ENCODE data around the gene TADA1. TPM values are rescaled to one million over a fixed set of nuclear protein-coding genes. Genes with fewer than 3 reads are reported as not detected.

The TADA1 gene, protein sequence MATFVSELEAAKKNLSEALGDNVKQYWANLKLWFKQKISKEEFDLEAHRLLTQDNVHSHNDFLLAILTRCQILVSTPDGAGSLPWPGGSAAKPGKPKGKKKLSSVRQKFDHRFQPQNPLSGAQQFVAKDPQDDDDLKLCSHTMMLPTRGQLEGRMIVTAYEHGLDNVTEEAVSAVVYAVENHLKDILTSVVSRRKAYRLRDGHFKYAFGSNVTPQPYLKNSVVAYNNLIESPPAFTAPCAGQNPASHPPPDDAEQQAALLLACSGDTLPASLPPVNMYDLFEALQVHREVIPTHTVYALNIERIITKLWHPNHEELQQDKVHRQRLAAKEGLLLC
- polyA plus RNA-seq = 10 to 100 TPM in 2 of 4 donors, 1 to 10 TPM in 2; 9.0 to 17.4 (median 11.3) TPM
- long read RNA-seq, donor 1 = 0 reads
- long read RNA-seq, donor 2, partial matches to known transcripts = 0 of 2 reads
- long read RNA-seq, donor 2, other reads (novel, unspliced or antisense) = 0 of 2 reads
- long read RNA-seq, donor 3, partial matches to known transcripts = 0 of 3 reads
- long read RNA-seq, donor 3, other reads (novel, unspliced or antisense) = 0 of 3 reads
- long read RNA-seq, donor 4 = 0 reads
- long read RNA-seq, donor 5, partial matches to known transcripts = 0 of 1 reads
- long read RNA-seq, donor 5, other reads (novel, unspliced or antisense) = 0 of 1 reads
- long read RNA-seq, donor 6, partial matches to known transcripts = 0 of 1 reads
- long read RNA-seq, donor 6, other reads (novel, unspliced or antisense) = 0 of 1 reads
- long read RNA-seq, donor 7 = 0 reads
- long read RNA-seq, donor 8 = 0 reads
- long read RNA-seq, donor 9 = 0 reads
- long read RNA-seq, donor 10, transcript TADA1-201 (8 exons, 2,159 nt) = major isoform, 7 of 7 reads
- long read RNA-seq, donor 10, partial matches to known transcripts = 0 of 7 reads
- long read RNA-seq, donor 10, other reads (novel, unspliced or antisense) = 0 of 7 reads

GRCh38 chr1:166875734-166876539, at the start of gene TADA1:
Gene TADA1 (minus strand): TSS chr1:166876264. CDS start chr1:166876233, 31 bp downstream.
- no peaks in the 10 kb centered on the region for H3K9me3 ChIP-seq (ENCODE audit: control insufficient read depth in 2 of 2, insufficient read depth in 1 of 2, low read depth in 1 of 2, low read length in 1 of 2)
- H3K36me3 ChIP-seq (ENCODE audit: control insufficient read depth in 3 of 3, insufficient read depth in 2 of 3, low read depth in 1 of 3, low read length in 3 of 3) = no peaks in the 10 kb centered on the region
- peak within 1 kb of the TSS; percentile 62 to 93 (median 76) for H3K4me3 ChIP-seq (ENCODE audit: low read depth in 1 of 3, low read length in 3 of 3)
- H3K27ac ChIP-seq (ENCODE audit: low read depth in 1 of 3, low read length in 2 of 3) = peak within 1 kb of the TSS; percentile 83 to 97 (median 95)
- FAIRE-seq (peak; percentile 26), DNase-seq (peak; percentile 99)
- no peaks in the 10 kb centered on the region for H3K27me3 ChIP-seq (ENCODE audit: control insufficient read depth in 3 of 3, insufficient read depth in 3 of 3, low read length in 3 of 3)
- peaks cover 2 to 6% (median 3%) of the 10 kb centered on the region in 3 donors for H3K4me1 ChIP-seq (ENCODE audit: control insufficient read depth in 3 of 3, insufficient read depth in 2 of 3, low read depth in 1 of 3, low read length in 2 of 3)
- 0 to 1% (median 1%) methylated on average over 59 to 84 of the region's 84 CpGs for WGBS, 3 donors

- H3K4me1 ChIP-seq (ENCODE audit: control insufficient read depth in 3 of 3, insufficient read depth in 2 of 3, low read depth in 1 of 3, low read length in 2 of 3) = no peaks in the 10 kb centered on the region
- 59 to 64% (median 61%) methylated on average over 3 of the region's 3 CpGs for WGBS, 3 donors
- no peak for FAIRE-seq
- no peak overlapping the region for H3K27ac ChIP-seq (ENCODE audit: low read depth in 1 of 3, low read length in 2 of 3)
- no peak overlapping the region for H3K4me3 ChIP-seq (ENCODE audit: low read depth in 1 of 3, low read length in 3 of 3)
- no peaks in the 10 kb centered on the region for H3K9me3 ChIP-seq (ENCODE audit: control insufficient read depth in 2 of 2, insufficient read depth in 1 of 2, low read depth in 1 of 2, low read length in 1 of 2)
- peaks cover 0 to 29% (median 16%) of the 10 kb centered on the region in 3 donors for H3K27me3 ChIP-seq (ENCODE audit: control insufficient read depth in 3 of 3, insufficient read depth in 3 of 3, low read length in 3 of 3)
- H3K36me3 ChIP-seq (ENCODE audit: control insufficient read depth in 3 of 3, insufficient read depth in 2 of 3, low read depth in 1 of 3, low read length in 3 of 3) = no peaks in the 10 kb centered on the region
- peak; percentile 13 to 56 for DNase-seq
These were observed 48.9 kb upstream of the TADA1 start for GRCh38 chr1:166924823-166925541.

DNA sequence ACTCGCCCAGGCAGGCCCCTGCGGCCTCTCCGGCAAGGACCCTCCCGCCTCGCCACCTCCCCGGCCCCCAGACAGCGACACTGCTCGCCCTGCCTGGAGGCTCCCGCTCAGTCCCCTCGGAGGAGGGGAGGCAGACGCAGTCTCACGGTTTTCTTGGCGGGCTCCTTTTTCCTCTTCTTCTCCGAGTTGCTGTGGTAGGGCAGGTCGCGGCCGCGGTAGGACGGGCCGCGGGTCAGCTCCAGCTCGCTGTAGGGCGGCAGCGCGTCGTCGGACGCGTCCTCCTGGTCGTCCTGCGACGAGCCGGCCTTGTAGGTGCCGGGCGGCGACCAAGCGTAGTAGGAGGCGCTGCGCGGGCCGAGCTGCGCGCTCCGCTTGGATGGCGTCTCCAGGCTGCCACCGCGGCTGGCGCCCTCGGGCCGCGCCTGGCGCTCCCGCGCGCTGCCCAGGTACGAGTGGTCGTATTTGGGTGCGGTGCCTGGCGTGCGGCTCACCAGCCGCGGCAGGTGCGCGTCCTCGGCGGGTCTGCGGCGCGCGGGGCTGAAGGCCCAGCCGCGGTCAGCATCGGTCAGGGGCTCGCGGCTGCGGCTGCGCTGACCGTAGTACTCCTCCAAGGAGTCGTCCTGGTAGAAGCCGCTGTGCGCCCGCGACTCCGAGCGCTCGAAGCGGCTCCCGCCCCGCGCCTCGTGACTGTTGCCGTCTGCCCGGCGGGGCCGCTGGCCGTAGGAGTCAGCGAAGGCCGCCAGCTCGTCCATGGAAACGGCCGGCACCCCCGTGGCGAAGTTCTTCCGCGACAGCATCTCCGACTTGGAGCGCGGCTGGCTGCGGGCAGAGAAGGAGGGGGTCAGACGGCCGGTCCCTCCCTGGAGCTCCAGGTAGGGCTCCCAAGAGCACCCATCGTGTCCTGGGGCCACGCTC, 44.8 kb upstream of the TADA1 start:
- H3K4me1 ChIP-seq (ENCODE audit: control insufficient read depth in 3 of 3, insufficient read depth in 2 of 3, low read depth in 1 of 3, low read length in 2 of 3) = no peaks in the 10 kb centered on the region
- DNase-seq = peak; percentile 16 to 44
- no peak overlapping the region for H3K27ac ChIP-seq (ENCODE audit: low read depth in 1 of 3, low read length in 2 of 3)
- no peak for FAIRE-seq
- H3K4me3 ChIP-seq (ENCODE audit: low read depth in 1 of 3, low read length in 3 of 3) = peak overlapping the region in 1 of 3 donors; percentile 40
- no peaks in the 10 kb centered on the region for H3K36me3 ChIP-seq (ENCODE audit: control insufficient read depth in 3 of 3, insufficient read depth in 2 of 3, low read depth in 1 of 3, low read length in 3 of 3)
- peaks cover 0 to 51% (median 22%) of the 10 kb centered on the region in 3 donors for H3K27me3 ChIP-seq (ENCODE audit: control insufficient read depth in 3 of 3, insufficient read depth in 3 of 3, low read length in 3 of 3)
- 7 to 10% (median 7%) methylated on average over 95 to 113 of the region's 113 CpGs for WGBS, 3 donors
- H3K9me3 ChIP-seq (ENCODE audit: control insufficient read depth in 2 of 2, insufficient read depth in 1 of 2, low read depth in 1 of 2, low read length in 1 of 2) = no peaks in the 10 kb centered on the region

GRCh38 chr1:166918956-166919316, 42.9 kb upstream of the TADA1 start:
- H3K27me3 ChIP-seq (ENCODE audit: control insufficient read depth in 3 of 3, insufficient read depth in 3 of 3, low read length in 3 of 3) = peaks cover 0 to 52% (median 22%) of the 10 kb centered on the region in 3 donors
- FAIRE-seq = no peak

DNA sequence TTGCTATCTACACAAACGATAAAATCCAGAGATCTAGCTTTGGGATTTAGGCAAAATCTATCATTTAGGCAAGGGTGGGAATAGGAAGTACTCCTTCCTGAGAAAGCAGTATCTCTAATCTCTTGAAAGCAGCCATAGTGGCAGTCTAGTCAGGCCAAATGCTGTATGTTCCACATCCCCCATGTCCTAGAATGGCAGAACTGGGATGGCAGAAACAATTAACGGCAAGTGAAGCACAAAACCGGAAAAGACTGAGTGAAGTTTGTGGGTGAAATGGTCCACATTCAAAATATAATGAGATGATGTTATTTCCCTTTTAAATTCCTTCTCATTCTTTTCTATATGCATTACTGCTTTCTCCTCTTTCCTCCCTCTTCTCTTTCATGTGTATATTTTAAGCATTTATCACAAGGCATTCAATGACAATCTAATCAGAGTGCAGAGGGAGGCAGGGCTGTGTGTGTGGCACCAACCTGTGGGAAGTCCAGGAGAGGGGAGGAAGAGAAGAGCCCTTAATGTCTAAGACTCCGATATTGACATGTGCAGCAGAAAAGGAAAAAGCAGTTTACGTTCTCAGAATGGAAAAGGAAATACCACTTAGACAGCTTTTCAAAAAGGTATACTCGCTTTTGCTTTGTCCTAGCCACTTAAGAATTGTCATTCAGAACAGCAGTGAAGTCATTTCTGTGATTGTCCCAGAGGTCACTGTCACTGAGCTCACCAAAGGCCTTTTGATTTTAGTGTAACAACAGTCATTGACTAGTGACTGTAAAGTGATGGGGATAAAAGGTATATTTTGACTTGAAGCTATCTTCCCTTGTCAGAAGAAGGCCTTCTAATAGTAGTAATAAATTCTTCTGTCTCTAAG, 42.3 kb upstream of the TADA1 start:
- FAIRE-seq (no peak), DNase-seq (no peak)
- no peaks in the 10 kb centered on the region for H3K4me1 ChIP-seq (ENCODE audit: control insufficient read depth in 3 of 3, insufficient read depth in 2 of 3, low read depth in 1 of 3, low read length in 2 of 3)
- peaks cover 0 to 53% (median 22%) of the 10 kb centered on the region in 3 donors for H3K27me3 ChIP-seq (ENCODE audit: control insufficient read depth in 3 of 3, insufficient read depth in 3 of 3, low read length in 3 of 3)
- no peak overlapping the region for H3K4me3 ChIP-seq (ENCODE audit: low read depth in 1 of 3, low read length in 3 of 3)
- H3K36me3 ChIP-seq (ENCODE audit: control insufficient read depth in 3 of 3, insufficient read depth in 2 of 3, low read depth in 1 of 3, low read length in 3 of 3) = no peaks in the 10 kb centered on the region
- 88 to 94% (median 89%) methylated on average over 6 of the region's 6 CpGs for WGBS, 3 donors
- H3K27ac ChIP-seq (ENCODE audit: low read depth in 1 of 3, low read length in 2 of 3) = no peak overlapping the region
- H3K9me3 ChIP-seq (ENCODE audit: control insufficient read depth in 2 of 2, insufficient read depth in 1 of 2, low read depth in 1 of 2, low read length in 1 of 2) = no peaks in the 10 kb centered on the region

More at GRCh38 chr1:166918956-166919316, 42.9 kb upstream of the TADA1 start:
- no peak overlapping the region for H3K4me3 ChIP-seq (ENCODE audit: low read depth in 1 of 3, low read length in 3 of 3)
- no peaks in the 10 kb centered on the region for H3K9me3 ChIP-seq (ENCODE audit: control insufficient read depth in 2 of 2, insufficient read depth in 1 of 2, low read depth in 1 of 2, low read length in 1 of 2)
- H3K4me1 ChIP-seq (ENCODE audit: control insufficient read depth in 3 of 3, insufficient read depth in 2 of 3, low read depth in 1 of 3, low read length in 2 of 3) = no peaks in the 10 kb centered on the region
- H3K36me3 ChIP-seq (ENCODE audit: control insufficient read depth in 3 of 3, insufficient read depth in 2 of 3, low read depth in 1 of 3, low read length in 3 of 3) = no peaks in the 10 kb centered on the region
- WGBS, 3 donors = 85 to 86% (median 85%) methylated on average over 2 of the region's 2 CpGs
- H3K27ac ChIP-seq (ENCODE audit: low read depth in 1 of 3, low read length in 2 of 3) = no peak overlapping the region
- no peak for DNase-seq

DNA sequence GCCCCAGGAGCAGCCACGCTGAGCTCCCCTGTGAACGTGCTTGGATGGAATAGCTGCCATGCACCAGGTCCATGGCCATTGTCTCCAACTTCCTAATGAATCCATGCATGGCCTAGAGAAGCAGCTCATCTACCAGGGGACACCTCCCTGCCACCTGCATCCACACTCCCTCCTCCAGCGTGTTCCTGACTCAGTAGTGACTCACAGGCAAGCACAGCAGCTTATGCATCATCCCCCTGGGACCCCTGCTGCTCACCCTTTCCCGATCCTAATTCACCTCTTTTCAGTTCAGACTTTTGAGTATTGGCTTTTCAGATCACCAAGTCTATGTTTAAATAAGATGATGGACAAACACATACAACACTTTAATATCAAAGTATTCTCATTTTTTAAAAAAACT, 39.9 kb upstream of the TADA1 start:
- Histone ChIP-seq H3K4me3 (ENCODE audit: low read depth in 1 of 3, low read length in 3 of 3) (no peak overlapping the region), H3K4me1 (ENCODE audit: control insufficient read depth in 3 of 3, insufficient read depth in 2 of 3, low read depth in 1 of 3, low read length in 2 of 3) (no peaks in the 10 kb centered on the region), H3K36me3 (ENCODE audit: control insufficient read depth in 3 of 3, insufficient read depth in 2 of 3, low read depth in 1 of 3, low read length in 3 of 3) (no peaks in the 10 kb centered on the region), H3K27ac (ENCODE audit: low read depth in 1 of 3, low read length in 2 of 3) (no peak overlapping the region), H3K9me3 (ENCODE audit: control insufficient read depth in 2 of 2, insufficient read depth in 1 of 2, low read depth in 1 of 2, low read length in 1 of 2) (no peaks in the 10 kb centered on the region), H3K27me3 (ENCODE audit: control insufficient read depth in 3 of 3, insufficient read depth in 3 of 3, low read length in 3 of 3) (peaks cover 0 to 35% (median 14%) of the 10 kb centered on the region in 3 donors)
- no peak for DNase-seq
- no peak for FAIRE-seq
- WGBS, 3 donors = 87 to 92% (median 87%) methylated on average over 4 of the region's 4 CpGs

Data from small intestine (tissue), 16 donors.